Thyroid gland (tissue), 4 donors: Measurements from ENCODE around the gene ENTPD7.

ENCODE experiments used
- CTCF ChIP-seq, 6 experiments: fragments of 200-600 bp in 3 of 6; fragments of 450-650 bp in 3 of 6; sonication (generic) in 3 of 6; IDR thresholded peaks; one replicate each; pipeline ENCODE4 v1.5.1; 2016 to 2019; ENCODE audit warnings: antibody characterized with exemption in 6 of 6, mild to moderate bottlenecking in 2 of 6, inconsistent platforms in 1 of 6, moderate library complexity in 1 of 6
- POLR2A ChIP-seq, 2 donors: fragments of 450-650 bp; IDR thresholded peaks; one replicate each; pipeline ENCODE4 v1.6.1; 2017; ENCODE audit warnings: antibody characterized with exemption in 2 of 2, mild to moderate bottlenecking in 2 of 2, moderate library complexity in 1 of 2

GRCh38 chr10:99711129-99711719 is 51.9 kb downstream of the ENTPD7 start:
- TF ChIP-seq CTCF (IDR thresholded peaks at IDR 0.05), result peak in 2 of 6 experiments; percentile 32 to 41
- no peak for TF ChIP-seq POLR2A (IDR thresholded peaks at IDR 0.05)
